ENCODE results near the gene POLR2A. TPM values are rescaled to one million over a fixed set of nuclear protein-coding genes. Genes with fewer than 3 reads are reported as not detected.

The POLR2A gene
- total RNA-seq, 2 donors from 2014 or later: 129 to 189 TPM

GRCh38 chr17:7503521-7503920 is 19.4 kb downstream of the POLR2A start:
- no peaks in the 10 kb centered on the region for H3K4me1 Mint-ChIP-seq
- H3K36me3 ChIP-seq (ENCODE audit: control insufficient read depth, insufficient read depth, low read length): peaks cover 87% of the 10 kb centered on the region
- H3K4me1 ChIP-seq (ENCODE audit: control insufficient read depth, insufficient read depth, low read length): no peaks in the 10 kb centered on the region
- no peaks in the 10 kb centered on the region for H3K9me3 Mint-ChIP-seq
- H3K27ac ChIP-seq (ENCODE audit: low read depth, low read length): no peak overlapping the region
- H3K9me3 ChIP-seq (ENCODE audit: control insufficient read depth, low read length): no peaks in the 10 kb centered on the region
- DNase-seq: no peak
- H3K4me3 ChIP-seq (ENCODE audit: low read length): no peak overlapping the region
- 96% methylated on average over 8 of the region's 8 CpGs for WGBS, 2 experiments (ENCODE audit: insufficient coverage in 1 of 2, insufficient read length in 1 of 2)
- peaks cover 81% of the 10 kb centered on the region for H3K36me3 Mint-ChIP-seq (ENCODE audit: low read depth)
- no peak for TF ChIP-seq CTCF (conservative IDR thresholded peaks at IDR 0.05)
- H3K9ac ChIP-seq (ENCODE audit: extremely low read depth, low read length, poor library complexity, severe bottlenecking): no peak overlapping the region
- H3K27ac Mint-ChIP-seq: no peak overlapping the region
- H3K27me3 ChIP-seq (ENCODE audit: control insufficient read depth, insufficient read depth, low read length, poor library complexity, severe bottlenecking): no peaks in the 10 kb centered on the region
- no peaks in the 10 kb centered on the region for H3K27me3 Mint-ChIP-seq (ENCODE audit: insufficient read depth)
- H3K4me3 Mint-ChIP-seq: no peak overlapping the region

- H3K27me3 Mint-ChIP-seq (ENCODE audit: insufficient read depth): no peaks in the 10 kb centered on the region
- H3K9me3 Mint-ChIP-seq: no peaks in the 10 kb centered on the region
- Histone ChIP-seq H3K4me3 (ENCODE audit: low read length) (no peak overlapping the region), H3K27ac (ENCODE audit: low read depth, low read length) (no peak overlapping the region), H3K36me3 (ENCODE audit: control insufficient read depth, insufficient read depth, low read length) (peaks cover 87% of the 10 kb centered on the region), H3K9ac (ENCODE audit: extremely low read depth, low read length, poor library complexity, severe bottlenecking) (no peak overlapping the region), H3K9me3 (ENCODE audit: control insufficient read depth, low read length) (no peaks in the 10 kb centered on the region), H3K27me3 (ENCODE audit: control insufficient read depth, insufficient read depth, low read length, poor library complexity, severe bottlenecking) (no peaks in the 10 kb centered on the region), H3K4me1 (ENCODE audit: control insufficient read depth, insufficient read depth, low read length) (no peaks in the 10 kb centered on the region)
- H3K4me1 Mint-ChIP-seq: no peaks in the 10 kb centered on the region
- WGBS, 2 experiments (ENCODE audit: insufficient coverage in 1 of 2, insufficient read length in 1 of 2): 87 to 90% methylated on average over 11 of the region's 11 CpGs
- TF ChIP-seq CTCF (conservative IDR thresholded peaks at IDR 0.05): no peak
- H3K36me3 Mint-ChIP-seq (ENCODE audit: low read depth): peaks cover 90% of the 10 kb centered on the region
- peak overlapping the region; percentile 52 for H3K27ac Mint-ChIP-seq
- no peak for DNase-seq
- no peak overlapping the region for H3K4me3 Mint-ChIP-seq
Measured at GRCh38 chr17:7508145-7508544, 24.0 kb downstream of the POLR2A start.

- Histone ChIP-seq H3K9ac (ENCODE audit: extremely low read depth, low read length, poor library complexity, severe bottlenecking) (no peak overlapping the region), H3K4me1 (ENCODE audit: control insufficient read depth, insufficient read depth, low read length) (no peaks in the 10 kb centered on the region), H3K27me3 (ENCODE audit: control insufficient read depth, insufficient read depth, low read length, poor library complexity, severe bottlenecking) (no peaks in the 10 kb centered on the region), H3K4me3 (ENCODE audit: low read length) (no peak overlapping the region), H3K27ac (ENCODE audit: low read depth, low read length) (no peak overlapping the region), H3K9me3 (ENCODE audit: control insufficient read depth, low read length) (no peaks in the 10 kb centered on the region), H3K36me3 (ENCODE audit: control insufficient read depth, insufficient read depth, low read length) (peaks cover 87% of the 10 kb centered on the region)
- peaks cover 87% of the 10 kb centered on the region for H3K36me3 Mint-ChIP-seq (ENCODE audit: low read depth)
- H3K9me3 Mint-ChIP-seq: no peaks in the 10 kb centered on the region
- DNase-seq: no peak
- peak overlapping the region; percentile 58 for H3K27ac Mint-ChIP-seq
- H3K27me3 Mint-ChIP-seq (ENCODE audit: insufficient read depth): no peaks in the 10 kb centered on the region
- TF ChIP-seq CTCF (conservative IDR thresholded peaks at IDR 0.05): no peak
- no peak overlapping the region for H3K4me3 Mint-ChIP-seq
- no peaks in the 10 kb centered on the region for H3K4me1 Mint-ChIP-seq
- WGBS, 2 experiments (ENCODE audit: insufficient coverage in 1 of 2, insufficient read length in 1 of 2): 94 to 98% methylated on average over 8 to 9 of the region's 9 CpGs
Measured at GRCh38 chr17:7508846-7509245, 24.7 kb downstream of the POLR2A start.

Data from endodermal cell (in vitro differentiated cells).